GM10266 (cell line): ENCODE data around the gene SH3RF3.

Experiments used
- DNase-seq: peaks from one replicate; pipeline ENCODE4 v3.0.0; 2012; ENCODE audit errors: extremely low spot score
- TF ChIP-seq, protein P1 (sequence below): IDR thresholded peaks from 2 replicates; pipeline ENCODE4 v1.5.1; 2012; ENCODE audit warnings: mild to moderate bottlenecking, low read depth; ENCODE audit not compliant: control insufficient read depth, insufficient read depth; ENCODE audit errors: missing control alignments

Gene SH3RF3

DNA sequence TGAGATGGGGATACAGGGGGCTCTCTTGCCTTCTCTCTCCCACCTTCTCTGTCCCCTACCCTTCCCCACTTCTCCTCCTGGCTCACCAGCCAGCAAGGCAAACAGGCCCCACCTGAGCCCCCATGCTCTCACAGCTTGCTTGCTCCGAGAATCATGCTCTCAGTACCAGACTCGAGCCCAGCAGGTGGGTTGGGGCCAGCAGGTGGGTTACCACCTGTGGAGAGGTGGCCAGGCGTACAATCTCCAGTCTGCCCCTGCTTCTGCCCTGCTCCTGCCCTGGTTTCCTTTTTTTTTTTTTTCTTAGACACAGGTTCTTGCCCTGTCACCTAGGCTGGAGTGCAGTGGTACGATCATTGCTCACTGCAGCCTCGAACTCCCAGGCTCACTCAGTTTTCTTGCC is 214.5 kb downstream of the SH3RF3 start:
- TF ChIP-seq, protein P1, sequence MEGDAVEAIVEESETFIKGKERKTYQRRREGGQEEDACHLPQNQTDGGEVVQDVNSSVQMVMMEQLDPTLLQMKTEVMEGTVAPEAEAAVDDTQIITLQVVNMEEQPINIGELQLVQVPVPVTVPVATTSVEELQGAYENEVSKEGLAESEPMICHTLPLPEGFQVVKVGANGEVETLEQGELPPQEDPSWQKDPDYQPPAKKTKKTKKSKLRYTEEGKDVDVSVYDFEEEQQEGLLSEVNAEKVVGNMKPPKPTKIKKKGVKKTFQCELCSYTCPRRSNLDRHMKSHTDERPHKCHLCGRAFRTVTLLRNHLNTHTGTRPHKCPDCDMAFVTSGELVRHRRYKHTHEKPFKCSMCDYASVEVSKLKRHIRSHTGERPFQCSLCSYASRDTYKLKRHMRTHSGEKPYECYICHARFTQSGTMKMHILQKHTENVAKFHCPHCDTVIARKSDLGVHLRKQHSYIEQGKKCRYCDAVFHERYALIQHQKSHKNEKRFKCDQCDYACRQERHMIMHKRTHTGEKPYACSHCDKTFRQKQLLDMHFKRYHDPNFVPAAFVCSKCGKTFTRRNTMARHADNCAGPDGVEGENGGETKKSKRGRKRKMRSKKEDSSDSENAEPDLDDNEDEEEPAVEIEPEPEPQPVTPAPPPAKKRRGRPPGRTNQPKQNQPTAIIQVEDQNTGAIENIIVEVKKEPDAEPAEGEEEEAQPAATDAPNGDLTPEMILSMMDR: no peak

DNA sequence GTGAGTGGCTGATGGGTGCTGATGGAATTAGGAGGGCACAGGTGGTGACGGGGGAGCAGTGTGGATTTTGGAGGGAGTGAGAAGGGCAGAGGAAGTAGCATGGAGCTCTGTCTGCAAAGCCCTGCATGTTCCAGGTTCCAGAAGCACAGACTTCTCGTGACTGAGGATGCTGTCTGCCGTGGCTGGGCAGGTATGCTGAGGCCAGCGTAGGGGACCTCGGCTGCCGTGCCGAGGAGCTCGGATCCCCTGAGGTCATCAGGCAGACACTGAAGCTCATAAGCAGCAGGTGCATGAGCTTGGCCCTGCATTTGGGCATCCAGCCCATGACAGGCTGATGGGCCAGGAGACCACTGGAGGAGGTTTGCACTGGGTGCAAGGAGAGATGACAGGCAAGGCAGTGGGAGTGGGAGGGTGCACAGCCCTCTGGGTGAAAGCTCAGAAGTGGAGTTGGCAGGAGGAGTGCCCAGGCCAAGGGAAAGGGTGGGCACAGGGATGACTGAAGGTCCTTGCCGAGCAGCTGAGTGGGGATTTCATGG is 215.3 kb downstream of the SH3RF3 start:
- TF ChIP-seq, protein P1: no peak
- DNase-seq: no peak

More for the DNA sequence above, 214.5 kb downstream of the SH3RF3 start:
- no peak for DNase-seq

DNA sequence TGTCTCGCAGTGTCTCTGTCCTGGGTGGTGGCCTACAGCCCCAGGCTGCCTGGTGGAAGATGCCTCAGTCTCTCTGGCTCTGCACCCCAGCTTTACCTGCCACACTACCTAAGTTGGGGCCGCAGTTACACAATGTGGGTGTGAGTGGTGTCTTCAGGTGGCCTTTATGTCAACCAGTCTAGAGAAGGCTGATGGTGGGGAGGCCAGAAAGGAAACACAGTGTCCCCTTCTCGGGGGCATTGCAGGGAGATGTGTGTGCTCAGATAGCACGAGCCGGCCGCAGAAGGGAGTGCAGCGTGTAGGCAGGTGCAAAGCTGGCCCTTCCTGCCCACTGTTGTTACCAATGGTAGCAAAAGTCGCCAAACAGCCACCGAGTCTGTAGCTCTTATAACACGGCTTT is 216.1 kb downstream of the SH3RF3 start:
- TF ChIP-seq, protein P1: no peak
- no peak for DNase-seq

DNA sequence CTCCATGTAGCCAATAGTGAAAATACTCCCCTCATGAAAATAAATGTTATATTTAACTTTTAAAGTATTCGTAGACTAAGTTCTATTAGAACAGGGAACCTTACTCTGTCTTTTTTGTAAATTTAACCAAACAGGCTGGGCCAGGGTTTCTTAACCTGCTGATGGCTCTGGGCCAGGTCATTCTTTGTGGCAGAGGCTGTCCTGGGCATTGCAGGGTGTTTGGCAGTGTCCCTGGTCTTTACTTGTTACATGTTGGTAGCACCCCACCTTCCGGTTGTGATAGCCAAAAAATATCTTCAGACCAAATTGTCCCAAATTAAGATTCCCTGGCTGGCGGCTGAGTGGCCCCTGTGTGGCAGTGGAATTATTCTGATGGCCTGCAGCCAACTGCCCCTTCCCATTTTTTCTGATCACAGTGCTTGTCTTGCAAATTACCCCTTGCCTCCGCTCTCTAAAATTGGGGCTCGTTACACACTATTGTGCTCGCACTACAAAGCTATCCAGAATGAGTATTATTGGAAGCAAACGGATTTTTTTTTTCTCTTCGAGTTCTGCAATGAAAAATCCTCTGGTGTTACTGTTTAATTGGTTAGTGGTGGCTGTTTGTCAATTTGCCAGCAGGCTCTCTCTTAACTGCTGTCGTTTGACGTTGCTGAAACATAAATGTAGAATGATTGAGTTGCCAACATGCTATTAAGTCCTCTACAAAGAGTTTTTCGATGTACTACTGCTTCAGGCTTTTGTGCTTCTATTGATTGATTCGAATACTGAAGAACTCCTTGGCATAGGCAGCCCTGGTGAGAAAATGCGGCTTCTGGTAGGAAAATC is 216.9 kb downstream of the SH3RF3 start:
- TF ChIP-seq, protein P1: no peak
- no peak for DNase-seq

DNA sequence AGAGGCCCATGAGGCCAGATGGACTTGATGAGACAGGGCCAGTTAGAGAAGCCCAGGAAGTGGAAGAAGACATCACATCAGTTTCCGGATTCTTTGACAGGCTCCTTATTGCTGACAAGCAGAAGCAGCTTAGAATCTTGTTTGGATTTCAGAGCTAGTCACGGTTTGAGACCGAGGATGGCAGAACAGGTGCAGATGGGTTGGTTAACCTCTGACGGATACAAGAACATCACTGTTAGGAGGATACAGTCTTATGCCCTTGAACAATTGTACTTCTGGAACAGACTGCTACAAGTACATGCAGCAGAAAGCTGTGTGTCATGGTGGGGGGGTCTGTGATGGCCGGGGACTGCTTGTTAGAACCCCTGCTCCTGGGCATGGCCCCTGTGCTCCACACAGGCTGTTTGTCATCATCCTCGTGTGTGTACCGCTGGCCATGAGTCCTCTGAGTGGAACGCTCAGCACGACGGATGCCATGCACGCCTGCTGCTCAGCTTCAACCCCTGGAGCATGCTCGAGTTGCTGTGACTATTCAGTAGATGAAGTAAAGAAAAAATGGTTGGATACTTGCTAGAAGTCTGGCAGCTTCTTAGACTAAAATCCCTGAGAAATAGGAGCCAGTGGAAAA is 217.7 kb downstream of the SH3RF3 start:
- TF ChIP-seq, protein P1: no peak

DNA sequence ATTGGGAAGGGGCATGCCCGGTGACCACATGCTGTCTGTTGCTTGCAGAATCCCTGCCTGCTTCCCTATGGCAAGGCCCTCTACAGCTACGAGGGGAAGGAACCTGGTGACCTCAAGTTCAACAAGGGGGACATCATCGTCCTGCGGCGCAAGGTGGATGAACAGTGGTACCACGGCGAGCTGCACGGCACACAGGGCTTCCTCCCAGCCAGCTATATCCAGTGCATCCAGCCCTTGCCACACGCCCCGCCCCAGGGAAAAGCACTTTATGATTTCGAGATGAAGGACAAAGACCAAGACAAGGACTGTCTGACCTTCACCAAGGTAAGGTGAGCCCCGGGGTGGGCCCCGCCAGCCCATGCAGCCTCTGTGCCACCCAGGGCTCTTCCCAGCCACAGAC is 218.6 kb downstream of the SH3RF3 start:
- TF ChIP-seq, protein P1: no peak
- no peak for DNase-seq

More for the DNA sequence above, 217.7 kb downstream of the SH3RF3 start:
- no peak for DNase-seq

DNA sequence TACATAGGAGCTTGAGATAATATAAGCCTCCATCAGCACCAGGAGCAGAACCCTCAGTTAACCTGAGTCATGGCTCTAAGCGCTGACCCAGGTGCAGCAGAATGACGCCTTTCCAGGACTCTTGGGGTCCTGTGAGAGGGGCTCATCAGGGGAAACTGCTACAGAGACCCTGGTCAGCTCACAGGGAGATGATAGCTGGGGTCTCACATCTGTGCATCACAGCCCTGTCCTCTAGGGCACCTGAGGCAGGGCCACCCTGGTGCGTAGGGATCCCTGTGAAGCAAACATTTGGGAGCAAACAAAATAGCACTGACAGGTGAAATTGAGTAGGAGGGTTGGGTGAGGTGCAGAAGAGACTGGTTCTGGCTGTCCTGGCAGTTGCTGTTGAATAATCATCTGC is 219.2 kb downstream of the SH3RF3 start:
- TF ChIP-seq, protein P1: no peak
- no peak for DNase-seq
